CD4-positive, alpha-beta T cell treated with Interleukin-6 for 4 hours (primary cell): ENCODE results near the gene ZNF132.
A peak's percentile ranks its signal among the peaks of the same experiment; 100 is the strongest.
"Not testable (repeated sequence)": the region's sequence is repeated elsewhere in the genome, so short reads cannot be mapped to it uniquely, and the experiment has no call there.

ENCODE experiments used
- DNase-seq: peaks from one replicate; pipeline ENCODE4 v3.0.0-alpha.2; 2020; ENCODE audit warnings: mixed read lengths

Gene ZNF132

DNA sequence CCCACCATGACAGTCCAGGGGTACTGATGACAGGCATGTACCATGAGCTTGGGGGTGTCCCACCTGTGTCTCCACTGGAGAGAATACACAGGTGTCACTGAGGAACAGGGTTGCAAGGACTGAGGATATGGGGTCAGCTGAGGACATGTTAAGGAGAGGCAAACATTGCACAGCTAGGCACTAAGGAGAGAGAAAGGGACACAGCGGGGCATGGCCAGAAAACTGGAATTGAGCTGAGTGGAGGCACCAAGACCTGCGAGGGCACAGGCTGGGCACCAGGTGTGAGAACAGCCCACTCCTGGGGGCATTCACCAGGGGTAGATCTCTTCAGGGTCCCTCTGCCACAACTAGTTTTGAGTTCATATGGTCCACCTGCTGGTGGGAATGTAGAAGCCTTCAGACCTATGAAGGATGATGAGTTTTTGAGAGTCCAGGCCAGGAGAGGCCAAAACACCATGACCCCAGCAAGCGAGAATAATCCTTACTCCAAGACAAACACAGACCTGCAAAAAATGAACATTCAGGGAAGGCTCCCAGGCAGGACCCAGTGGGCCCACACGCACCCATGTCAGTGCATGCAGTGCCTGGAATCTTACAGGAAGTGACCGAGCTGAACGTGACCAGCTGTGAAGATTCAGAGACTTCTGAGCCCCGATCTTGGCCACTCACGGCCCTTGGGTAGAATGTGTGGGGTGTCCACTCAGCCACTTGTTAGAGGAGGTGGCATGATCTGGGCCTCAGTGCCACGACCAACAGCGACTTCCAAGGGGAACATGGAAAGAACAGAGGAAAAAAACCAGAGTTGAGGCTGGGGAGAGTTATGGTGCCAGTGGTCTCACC lies 32.9 kb downstream of the ZNF132 start:
- no peak for DNase-seq

- DNase-seq: not testable (repeated sequence)
Observed at GRCh38 chr19:58403920-58404478, 36.0 kb downstream of the ZNF132 start.

DNA sequence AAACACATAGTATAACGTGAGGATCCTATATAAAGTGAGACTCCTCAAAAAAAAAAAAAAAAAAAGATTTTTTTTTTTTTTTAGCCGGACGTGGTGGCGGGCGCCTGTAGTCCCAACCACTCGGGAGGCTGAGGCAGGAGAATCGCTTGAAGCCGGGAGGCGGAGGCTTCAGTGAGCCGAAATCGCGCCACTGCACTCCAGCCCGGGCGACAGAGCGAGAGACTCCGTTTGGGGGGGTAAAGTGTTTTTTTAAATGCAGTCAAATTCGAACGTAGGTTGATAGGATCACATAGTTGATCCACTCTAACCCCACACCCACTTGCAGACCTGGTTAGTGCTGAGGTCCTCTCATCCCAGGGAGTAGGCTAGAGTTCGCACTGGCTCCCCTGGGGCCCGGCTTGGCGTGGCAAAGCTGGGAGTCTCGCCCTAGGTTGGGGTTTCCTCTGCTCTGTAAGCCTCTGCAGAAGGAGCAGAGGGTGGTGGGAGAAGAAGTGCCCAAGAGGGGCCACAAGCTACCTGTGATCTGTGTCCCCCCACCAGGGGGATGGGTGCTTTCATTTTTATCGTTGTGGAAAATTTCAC lies 38.0 kb downstream of the ZNF132 start:
- DNase-seq: no peak

- peak; percentile 100 for DNase-seq
Observed at GRCh38 chr19:58400916-58401839, 38.8 kb downstream of the ZNF132 start.

GRCh38 chr19:58400316-58400915 lies 39.5 kb downstream of the ZNF132 start:
- no peak for DNase-seq

DNA sequence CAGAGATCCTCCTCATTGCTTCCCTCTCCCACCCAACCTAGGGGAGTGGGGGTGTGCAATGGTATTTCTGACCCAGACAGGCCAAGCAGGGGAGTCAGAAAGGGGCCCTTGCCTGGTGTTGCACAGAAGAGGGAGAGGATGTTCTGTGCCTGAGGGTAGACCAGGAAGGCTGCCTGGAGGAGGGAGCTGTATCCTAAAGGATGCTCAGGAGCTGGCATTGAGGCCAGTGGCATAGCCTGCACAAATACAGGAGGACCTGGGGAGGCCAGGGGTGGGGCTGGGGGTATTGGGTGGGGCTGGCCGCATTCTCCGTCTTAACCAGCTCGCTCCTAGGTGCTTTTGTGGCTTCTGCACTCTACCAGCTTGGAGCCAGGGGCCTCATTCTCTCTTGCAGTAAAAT lies 40.0 kb downstream of the ZNF132 start:
- DNase-seq: no peak

DNA sequence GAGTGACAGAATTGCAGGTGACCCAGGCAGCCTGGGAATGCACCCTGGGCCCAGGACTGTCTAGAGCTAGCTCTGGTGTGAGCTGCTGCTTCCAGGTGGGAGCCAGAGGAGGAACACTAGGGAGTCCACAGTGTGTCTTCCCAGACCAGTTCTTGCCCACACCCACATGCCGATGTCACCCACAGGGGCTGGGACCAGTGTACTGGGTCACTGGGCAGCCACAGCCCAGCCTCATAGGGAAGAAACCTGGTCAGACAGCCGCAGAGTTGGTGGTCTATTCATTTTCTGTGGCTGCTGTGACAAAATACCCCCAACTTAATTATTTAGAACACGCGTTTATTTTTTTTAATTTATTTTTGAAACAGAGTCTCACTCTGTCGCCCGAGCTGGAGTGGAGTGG lies 41.4 kb downstream of the ZNF132 start:
- DNase-seq: no peak

DNA sequence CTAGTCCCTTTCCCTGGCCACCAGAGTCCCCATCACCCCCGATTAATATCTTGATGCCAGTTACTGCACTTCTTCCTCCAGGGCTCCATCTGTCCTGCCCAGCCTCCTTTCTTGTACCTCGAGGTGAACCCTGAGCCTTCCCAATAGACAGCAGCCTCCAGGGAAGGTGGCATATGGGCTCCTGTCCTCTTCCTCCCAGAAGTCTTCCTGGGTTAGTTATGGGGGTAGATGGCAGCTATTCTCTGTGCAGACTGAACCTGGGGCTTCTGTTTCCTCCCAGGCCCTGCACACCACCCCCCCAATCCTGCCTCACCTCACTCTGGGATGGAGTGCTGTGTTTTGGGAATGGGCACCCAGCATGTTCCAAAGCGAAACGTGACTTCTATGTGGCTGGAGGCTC lies 41.9 kb downstream of the ZNF132 start:
- no peak for DNase-seq

DNA sequence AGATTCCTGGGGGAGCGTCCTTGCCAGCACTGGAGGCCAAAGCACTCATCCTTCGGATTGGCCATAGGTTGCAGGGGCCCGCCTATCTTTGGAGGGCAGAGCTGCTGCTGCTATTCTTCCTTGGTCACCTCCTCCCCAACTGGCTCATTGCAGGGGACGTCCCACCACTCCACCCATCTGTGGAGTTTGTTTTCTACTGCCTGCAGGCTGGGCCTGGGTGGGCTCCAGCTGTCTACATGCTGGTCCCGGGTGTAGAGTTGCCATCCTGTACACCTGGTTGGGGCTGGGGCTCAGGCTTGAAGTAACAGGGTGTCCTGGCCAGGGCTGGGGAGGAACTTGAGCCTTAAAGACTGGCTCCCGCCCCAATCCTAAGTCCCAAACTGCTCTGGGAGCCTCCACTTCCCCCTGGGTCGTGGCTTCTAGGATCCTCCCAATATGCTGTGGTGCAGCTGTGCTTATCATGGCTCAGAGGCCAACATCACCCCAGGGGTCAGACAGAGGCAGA lies 42.4 kb downstream of the ZNF132 start:
- no peak for DNase-seq

- DNase-seq: no peak
Observed at GRCh38 chr19:58396691-58397532, 43.0 kb downstream of the ZNF132 start.

DNA sequence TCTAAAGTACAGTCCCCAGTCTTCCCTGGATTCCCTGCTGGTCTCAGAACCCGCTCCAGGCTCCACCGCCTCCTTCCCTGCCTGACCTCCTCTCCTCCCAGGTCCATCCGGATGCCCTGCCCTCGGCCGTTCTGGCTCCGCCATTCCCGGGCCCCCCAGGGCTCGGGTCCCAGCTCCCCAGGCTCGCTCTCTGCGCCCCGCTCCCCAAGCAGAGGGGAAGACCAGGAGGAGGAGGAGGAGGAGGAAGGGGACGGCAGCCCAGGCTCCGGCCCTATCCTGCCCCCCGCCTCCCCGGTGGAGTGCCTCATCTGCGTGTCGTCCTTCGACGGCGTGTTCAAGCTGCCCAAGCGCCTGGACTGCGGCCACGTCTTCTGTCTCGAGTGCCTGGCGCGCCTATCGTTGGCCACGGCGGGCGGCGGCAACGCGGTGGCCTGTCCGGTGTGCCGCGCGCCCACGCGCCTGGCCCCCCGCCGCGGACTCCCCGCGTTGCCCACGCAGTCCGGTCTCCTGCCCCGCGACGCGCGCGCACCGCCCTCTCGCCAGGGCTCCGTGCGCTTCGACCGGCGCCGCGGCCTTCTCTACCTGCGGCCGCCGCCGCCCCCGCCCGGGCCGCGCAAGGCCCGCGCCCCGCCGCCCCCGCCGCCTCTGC lies 43.9 kb downstream of the ZNF132 start:
- no peak for DNase-seq

DNA sequence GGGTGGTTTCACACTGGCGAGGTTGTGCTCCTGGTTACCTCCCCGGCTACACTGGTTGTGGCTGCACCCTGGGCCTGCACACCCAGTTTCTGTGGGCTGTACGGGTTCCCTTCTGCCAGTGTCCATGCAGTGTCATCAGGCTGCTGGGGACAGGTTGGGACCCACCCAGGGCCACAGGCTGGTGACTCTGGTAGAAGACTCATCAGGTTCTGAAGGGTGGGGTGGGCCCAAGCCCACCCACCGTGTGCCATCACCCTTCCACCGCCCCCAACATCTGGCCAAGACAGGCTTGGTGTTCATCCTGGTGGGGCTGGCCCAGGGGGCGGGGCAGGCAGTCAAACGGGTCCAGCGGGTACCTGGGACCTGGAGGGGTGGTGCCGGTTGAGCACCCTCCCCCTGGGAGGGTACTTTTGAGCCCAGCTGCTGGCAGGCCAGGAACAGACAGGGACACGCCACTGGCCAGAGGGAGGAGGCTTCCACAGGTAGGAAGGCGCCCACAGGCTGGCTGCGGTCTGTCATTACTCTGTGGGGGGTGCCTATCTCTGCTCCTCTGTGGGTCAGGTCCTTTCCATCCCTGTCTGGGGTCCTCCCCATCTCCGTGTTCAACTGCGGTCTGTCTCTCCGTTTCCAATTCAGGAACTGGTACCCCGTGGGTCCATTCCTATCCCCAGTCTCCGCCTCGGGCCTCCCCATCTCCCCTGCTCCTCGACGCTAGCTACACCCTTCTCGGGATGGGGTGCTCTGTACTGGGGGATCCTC lies 44.6 kb downstream of the ZNF132 start, which contains the start of gene RNF225:
Gene RNF225, plus strand, starts transcription at position 437 of the 759 bp plus-strand sequence. CDS start 434 bp downstream, outside the sequence.
- DNase-seq: no peak

DNA sequence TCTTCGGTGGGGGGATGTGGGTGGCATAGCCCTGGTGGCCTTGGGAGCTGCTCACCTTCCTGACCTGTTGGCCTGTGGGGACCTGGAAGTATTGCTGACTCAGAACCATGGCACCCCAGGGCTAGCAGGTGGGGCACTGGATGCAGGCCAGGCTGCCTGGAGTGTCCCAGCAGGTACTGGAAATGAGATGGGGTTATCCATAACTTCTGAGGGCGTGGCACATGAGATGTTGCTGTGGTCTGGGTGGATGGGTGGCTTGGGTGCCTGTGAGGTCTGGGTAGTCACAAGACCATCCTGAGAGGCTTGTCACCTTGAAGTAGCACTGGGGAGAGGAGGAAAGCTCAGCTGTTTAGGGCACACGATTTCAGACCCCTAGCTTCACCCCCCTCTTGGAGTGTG lies 45.1 kb downstream of the ZNF132 start:
- DNase-seq: no peak

DNA sequence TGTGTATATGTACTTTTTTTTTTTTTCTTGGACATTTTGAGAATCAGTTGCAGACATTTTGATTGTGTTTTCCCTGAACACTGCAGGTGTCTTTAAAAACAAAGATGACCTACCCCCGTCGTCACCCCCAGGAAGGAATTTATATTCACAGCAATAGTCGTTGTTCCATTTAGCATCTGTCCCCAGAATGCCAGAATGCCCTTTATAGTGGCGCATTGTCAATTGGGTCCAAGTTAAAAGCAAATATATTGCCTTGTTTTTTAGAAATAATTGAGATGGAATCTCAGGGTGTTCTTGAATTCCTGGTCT lies 46.3 kb downstream of the ZNF132 start:
- DNase-seq: no peak

DNA sequence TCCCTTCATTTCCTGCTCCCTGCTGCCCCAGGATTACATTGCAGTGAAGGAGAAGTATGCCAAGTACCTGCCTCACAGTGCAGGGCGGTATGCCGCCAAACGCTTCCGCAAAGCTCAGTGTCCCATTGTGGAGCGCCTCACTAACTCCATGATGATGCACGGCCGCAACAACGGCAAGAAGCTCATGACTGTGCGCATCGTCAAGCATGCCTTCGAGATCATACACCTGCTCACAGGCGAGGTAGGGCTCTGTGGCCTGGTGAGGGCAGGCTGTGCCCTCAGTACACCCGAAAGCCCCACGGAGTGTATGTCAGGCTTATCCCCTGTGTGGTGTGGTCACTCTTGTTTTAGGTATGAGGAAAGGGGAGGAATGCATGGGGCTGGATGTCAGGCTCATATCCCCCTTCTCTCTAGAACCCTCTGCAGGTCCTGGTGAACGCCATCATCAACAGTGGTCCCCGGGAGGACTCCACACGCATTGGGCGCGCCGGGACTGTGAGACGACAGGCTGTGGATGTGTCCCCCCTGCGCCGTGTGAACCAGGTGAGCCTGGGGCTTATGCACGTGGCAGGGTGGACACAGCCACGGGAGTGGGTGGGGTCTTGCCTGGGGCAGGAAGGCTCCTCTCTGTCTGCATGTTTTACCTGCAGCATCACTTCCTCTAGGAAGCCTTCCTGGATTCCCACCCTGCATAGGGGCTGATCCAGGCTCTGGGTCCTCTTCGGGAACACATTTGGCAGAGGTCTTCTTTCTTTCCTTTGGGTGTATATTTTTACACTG lies 46.8 kb downstream of the ZNF132 start:
- no peak for DNase-seq

- DNase-seq: no peak
Observed at GRCh38 chr19:58388175-58388526, 51.8 kb downstream of the ZNF132 start.

DNA sequence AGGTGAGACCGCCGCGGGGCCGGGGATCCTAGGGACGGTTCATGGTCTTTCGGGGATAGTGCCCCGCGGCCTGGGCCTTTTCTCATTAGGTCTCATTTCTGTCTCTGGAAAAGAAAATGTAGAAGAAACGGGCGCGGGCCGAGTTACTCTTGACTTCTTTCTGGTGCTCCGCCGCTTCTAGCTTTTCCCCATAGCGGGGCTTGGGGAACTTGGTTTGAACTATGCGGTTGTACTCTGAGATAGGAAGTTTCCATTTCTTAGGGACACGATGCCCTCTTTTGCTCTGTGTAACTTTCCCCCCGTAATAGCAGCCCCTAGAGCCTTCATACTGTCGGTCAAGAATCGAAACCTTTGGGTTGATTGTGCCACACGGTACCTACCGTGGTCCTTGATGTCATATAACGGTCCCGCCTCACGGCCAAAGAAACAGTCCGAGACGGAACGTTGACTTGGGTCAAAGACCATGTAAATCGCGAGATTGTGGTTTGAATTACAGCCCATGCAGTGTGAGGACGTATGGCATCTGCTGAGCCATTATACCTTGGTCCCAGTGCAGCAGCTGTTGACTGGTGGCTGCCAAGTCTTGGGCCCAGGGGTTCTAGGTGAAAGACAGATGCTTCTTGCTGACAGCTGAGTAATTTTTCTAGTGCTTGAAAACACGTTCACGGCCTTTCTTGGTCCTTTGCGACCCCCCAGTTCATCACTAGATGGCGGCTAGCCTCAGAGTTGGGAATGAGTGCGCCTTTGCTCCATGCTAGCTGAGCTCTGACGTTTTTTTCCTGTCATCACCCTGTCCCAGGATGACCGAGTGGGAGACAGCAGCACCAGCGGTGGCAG lies 52.4 kb downstream of the ZNF132 start:
- no peak for DNase-seq

DNA sequence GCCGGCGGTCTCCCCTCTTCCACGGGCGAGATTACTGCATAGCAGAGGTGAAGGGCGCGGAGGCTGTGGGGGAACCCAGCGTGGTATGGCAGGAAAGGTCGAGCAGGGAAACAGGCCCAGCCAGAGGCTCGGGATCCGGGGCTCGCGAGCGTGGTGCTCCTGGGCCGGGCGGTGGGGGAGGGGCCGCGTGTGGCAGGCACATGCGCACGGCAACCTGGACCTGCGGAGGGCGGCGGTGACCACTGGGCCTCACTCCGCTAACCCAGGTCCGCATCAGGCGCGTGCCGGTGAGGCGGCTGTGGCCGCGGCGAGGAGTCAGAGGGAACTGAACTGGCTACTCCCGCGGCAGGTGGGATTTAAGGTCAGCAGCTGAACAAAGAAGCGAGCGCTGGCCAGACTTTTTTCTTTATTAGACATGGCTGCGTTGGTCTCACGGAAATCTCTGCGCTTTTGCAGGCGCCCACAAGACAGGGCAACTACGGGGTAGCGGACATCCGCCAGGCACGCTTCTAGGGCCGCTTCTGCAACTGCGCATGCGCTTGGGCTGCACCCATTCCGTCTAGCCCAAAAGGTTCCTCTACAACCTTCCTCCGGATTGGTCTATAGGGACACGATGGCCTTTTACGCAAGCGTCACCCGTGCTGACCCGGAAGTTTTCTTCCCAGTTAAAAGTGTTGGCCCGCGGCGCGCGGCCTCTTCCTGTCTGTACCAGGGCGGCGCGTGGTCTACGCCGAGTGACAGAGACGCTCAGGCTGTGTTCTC lies 53.2 kb downstream of the ZNF132 start, which contains the start of gene RPS5:
Gene RPS5, plus strand, starts transcription at position 694 of the 762 bp plus-strand sequence. CDS start 869 bp downstream, outside the sequence.
- peak; percentile 96 for DNase-seq
